Lung (tissue), 12 donors: Measurements from ENCODE around the gene PDE6G. TPM values are rescaled to one million over a fixed set of nuclear protein-coding genes. Genes with fewer than 3 reads are reported as not detected.

Experiments
- ATAC-seq: fragments of 200-7000 bp; cut with Tn5 transposase; one replicate; pipeline ENCODE4 v1.9.1; 2020; ENCODE audit warnings: moderate number of reproducible peaks; ENCODE audit not compliant: insufficient read depth, low FRiP score
- DNase-seq, 3 donors: peaks; one replicate each; pipeline ENCODE4 v3.0.0-alpha.2; 2013 to 2017
- H3K27ac ChIP-seq, 2 donors: one replicate each; pipeline ENCODE4 v1.5.1; 2013; ENCODE audit warnings: mild to moderate bottlenecking in 2 of 2, moderate library complexity in 2 of 2, control low read depth in 1 of 2, inconsistent platforms in 1 of 2, low read depth in 1 of 2, low read length in 1 of 2
- H3K27me3 ChIP-seq, 3 donors: one replicate each; pipeline ENCODE4 v1.5.1; 2013; ENCODE audit warnings: low read length in 2 of 3; ENCODE audit not compliant: control insufficient read depth in 3 of 3, insufficient read depth in 3 of 3
- H3K36me3 ChIP-seq, 4 donors: one replicate each; pipeline ENCODE4 v1.5.1; 2013; ENCODE audit warnings: low read length in 4 of 4, mild to moderate bottlenecking in 1 of 4, moderate library complexity in 1 of 4; ENCODE audit not compliant: control insufficient read depth in 4 of 4, insufficient read depth in 4 of 4
- H3K4me1 ChIP-seq, 5 donors: one replicate each; pipeline ENCODE4 v1.5.1; 2013; ENCODE audit warnings: low read length in 5 of 5, mild to moderate bottlenecking in 2 of 5, moderate library complexity in 1 of 5; ENCODE audit not compliant: control insufficient read depth in 5 of 5, insufficient read depth in 5 of 5
- H3K4me3 ChIP-seq: one replicate; pipeline ENCODE4 v1.5.1; 2013; ENCODE audit warnings: mild to moderate bottlenecking, control low read depth, moderate library complexity
- H3K9ac ChIP-seq, 2 donors: one replicate each; pipeline ENCODE4 v1.5.1; 2013; ENCODE audit warnings: low read length in 2 of 2, control low read depth in 1 of 2; ENCODE audit not compliant: insufficient read depth in 1 of 2
- H3K9me3 ChIP-seq, 4 donors: one replicate each; pipeline ENCODE4 v1.5.1; 2013; ENCODE audit warnings: low read length in 3 of 4, mild to moderate bottlenecking in 1 of 4, moderate library complexity in 1 of 4; ENCODE audit not compliant: control insufficient read depth in 4 of 4, insufficient read depth in 3 of 4
- WGBS, 2 donors: extraction: QIAGEN DNeasy Blood & Tissue Kit; methylation state at CpG; one replicate each; pipeline ENCODE4 v1.1.7; 2013; 5-methylcytosine and 5-hydroxymethylcytosine counted together
- polyA plus RNA-seq, 2 donors: library from polyadenylated mRNA; stranded (reverse); fragments of 200-250 nt; gene quantifications; one replicate each; pipeline ENCODE4 v1.2.1, GENCODE V29; 2013
- total RNA-seq, 2 donors: library from RNA; depleted of rRNA in 1 of 2; stranded (reverse); fragments of >200 nt in 1 of 2; gene quantifications; one replicate each; pipeline ENCODE4 v1.2.1, GENCODE V29; 2014 to 2021
- TF ChIP-seq, protein P1 (sequence below): IDR thresholded peaks from 2 replicates; pipeline ENCODE4 v1.5.1; 2012; ENCODE audit warnings: mild to moderate bottlenecking; ENCODE audit errors: control extremely low read depth, extremely low read depth
- donor health status: control.
- donor health status: control.
- donor health status: Bipolar disorder and iron deficiency.
- donor health status: healthy.
- donor health status: DM: yes; HTN: yes; CAD: no.

The PDE6G gene
- total and polyA plus RNA-seq, 4 donors = 1.8 to 2.1 (median 1.8) TPM; not detected in 1

DNA sequence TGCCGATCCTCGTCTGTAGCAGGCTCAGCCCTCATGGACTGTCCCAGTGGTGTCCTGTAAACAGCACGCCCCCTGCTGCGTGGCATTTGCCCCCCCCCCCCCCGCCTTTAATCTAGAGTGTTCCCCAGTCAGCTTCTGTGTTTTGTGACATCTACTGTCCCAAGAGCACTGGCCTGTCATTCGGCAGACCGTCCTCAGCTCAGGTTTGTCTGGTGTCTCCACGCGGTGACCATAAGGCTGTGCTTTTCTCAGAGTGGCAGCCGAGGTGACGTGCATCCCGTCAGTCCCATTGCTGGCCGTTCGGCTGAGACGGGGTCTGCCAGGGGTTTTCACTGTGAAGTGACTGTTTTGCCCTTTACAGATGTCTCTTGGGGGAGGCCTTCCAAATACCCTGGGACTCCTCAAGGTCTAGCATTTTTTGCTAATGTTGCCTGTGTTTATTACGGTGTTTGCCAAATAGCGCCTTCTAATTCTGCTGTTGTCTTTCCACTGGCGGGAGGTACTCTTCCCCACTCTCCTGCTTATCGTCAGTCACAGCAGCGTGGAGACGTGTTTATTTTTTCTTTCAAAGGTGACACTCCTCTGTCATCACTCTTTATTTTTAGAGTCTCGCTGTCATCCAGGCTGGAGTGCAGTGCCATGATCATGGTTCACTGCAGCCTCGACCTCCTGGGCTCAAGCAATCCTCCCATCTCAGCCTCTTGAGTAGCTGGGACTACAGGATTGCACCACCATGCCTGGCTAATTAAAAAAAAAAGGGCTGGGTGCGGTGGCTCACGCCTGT lies 41.1 kb upstream of the PDE6G start:
- no peak overlapping the region for H3K27ac ChIP-seq
- WGBS, 2 donors = 88 to 89% methylated on average over 25 of the region's 25 CpGs
- DNase-seq (no peak), ATAC-seq (no peak)
- peaks cover 11 to 75% (median 29%) of the 10 kb centered on the region in 4 donors for H3K36me3 ChIP-seq
- TF ChIP-seq, protein P1, sequence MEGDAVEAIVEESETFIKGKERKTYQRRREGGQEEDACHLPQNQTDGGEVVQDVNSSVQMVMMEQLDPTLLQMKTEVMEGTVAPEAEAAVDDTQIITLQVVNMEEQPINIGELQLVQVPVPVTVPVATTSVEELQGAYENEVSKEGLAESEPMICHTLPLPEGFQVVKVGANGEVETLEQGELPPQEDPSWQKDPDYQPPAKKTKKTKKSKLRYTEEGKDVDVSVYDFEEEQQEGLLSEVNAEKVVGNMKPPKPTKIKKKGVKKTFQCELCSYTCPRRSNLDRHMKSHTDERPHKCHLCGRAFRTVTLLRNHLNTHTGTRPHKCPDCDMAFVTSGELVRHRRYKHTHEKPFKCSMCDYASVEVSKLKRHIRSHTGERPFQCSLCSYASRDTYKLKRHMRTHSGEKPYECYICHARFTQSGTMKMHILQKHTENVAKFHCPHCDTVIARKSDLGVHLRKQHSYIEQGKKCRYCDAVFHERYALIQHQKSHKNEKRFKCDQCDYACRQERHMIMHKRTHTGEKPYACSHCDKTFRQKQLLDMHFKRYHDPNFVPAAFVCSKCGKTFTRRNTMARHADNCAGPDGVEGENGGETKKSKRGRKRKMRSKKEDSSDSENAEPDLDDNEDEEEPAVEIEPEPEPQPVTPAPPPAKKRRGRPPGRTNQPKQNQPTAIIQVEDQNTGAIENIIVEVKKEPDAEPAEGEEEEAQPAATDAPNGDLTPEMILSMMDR = no peak
- no peak overlapping the region for H3K4me3 ChIP-seq
- H3K27me3 ChIP-seq = no peaks in the 10 kb centered on the region
- H3K9me3 ChIP-seq = no peaks in the 10 kb centered on the region
- H3K4me1 ChIP-seq = peaks cover 0 to 18% (median 7%) of the 10 kb centered on the region in 5 donors
- no peak overlapping the region for H3K9ac ChIP-seq

DNA sequence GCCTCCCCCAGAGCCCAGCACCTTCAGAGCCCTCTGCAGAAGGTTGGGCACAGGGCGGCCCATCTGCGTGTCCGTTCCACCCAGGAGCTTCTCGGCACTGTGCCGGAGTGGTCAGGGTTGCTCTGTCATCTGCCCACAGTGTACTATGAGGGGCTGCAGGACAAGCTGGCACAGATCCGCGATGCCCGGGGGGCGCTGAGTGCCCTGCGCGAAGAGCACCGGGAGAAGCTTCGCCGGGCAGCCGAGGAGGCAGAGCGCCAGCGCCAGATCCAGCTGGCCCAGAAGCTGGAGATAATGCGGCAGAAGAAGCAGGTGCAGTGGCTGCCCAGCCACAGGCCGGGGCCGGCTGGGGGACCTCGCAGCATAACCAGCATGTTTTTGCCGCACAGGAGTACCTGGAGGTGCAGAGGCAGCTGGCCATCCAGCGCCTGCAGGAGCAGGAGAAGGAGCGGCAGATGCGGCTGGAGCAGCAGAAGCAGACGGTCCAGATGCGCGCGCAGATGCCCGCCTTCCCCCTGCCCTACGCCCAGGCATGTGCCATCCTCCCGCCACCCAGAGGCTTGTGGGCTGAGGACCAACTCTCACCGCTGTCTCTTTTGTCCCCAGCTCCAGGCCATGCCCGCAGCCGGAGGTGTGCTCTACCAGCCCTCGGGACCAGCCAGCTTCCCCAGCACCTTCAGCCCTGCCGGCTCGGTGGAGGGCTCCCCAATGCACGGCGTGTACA lies 40.0 kb upstream of the PDE6G start:
- 96% methylated on average over 35 to 40 of the region's 40 CpGs for WGBS, 2 donors
- no peak for ATAC-seq
- Histone ChIP-seq H3K4me1 (peaks cover 0 to 7% (median 0%) of the 10 kb centered on the region in 5 donors), H3K9me3 (no peaks in the 10 kb centered on the region), H3K4me3 (no peak overlapping the region), H3K36me3 (peaks cover 11 to 83% (median 34%) of the 10 kb centered on the region in 4 donors), H3K27me3 (no peaks in the 10 kb centered on the region), H3K9ac (no peak overlapping the region), H3K27ac (no peak overlapping the region)
- TF ChIP-seq, protein P1 = no peak
- DNase-seq = no peak

DNA sequence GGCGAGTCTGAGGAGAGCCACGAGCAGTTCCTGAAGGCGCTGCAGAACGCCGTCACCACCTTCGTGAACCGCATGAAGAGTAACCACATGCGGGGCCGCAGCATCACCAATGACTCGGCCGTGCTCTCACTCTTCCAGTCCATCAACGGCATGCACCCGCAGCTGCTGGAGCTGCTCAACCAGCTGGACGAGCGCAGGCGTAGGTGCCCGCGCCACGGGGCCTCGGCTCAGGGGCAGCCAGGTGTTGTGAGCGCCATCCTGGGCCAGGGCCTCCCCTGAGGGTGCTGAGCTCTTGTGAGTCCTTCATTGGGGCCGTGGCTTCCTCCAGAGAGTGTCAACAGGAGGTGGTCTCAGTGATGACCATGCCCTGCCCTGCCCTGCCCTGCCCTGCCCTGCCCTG lies 39.5 kb upstream of the PDE6G start:
- ATAC-seq (no peak), DNase-seq (no peak)
- Histone ChIP-seq H3K4me1 (peaks cover 0 to 1% (median 0%) of the 10 kb centered on the region in 5 donors), H3K27ac (no peak overlapping the region), H3K27me3 (no peaks in the 10 kb centered on the region), H3K36me3 (peaks cover 11 to 83% (median 34%) of the 10 kb centered on the region in 4 donors), H3K4me3 (no peak overlapping the region), H3K9ac (no peak overlapping the region), H3K9me3 (no peaks in the 10 kb centered on the region)
- 93 to 95% methylated on average over 22 of the region's 22 CpGs for WGBS, 2 donors
- TF ChIP-seq, protein P1 = no peak
